HG03378 (cell line): Measurements from ENCODE around the gene MACROD2.

Experiments used
- ATAC-seq: cut with Tn5 transposase; IDR thresholded peaks from one replicate; pipeline ENCODE4 v1.9.1; 2021; ENCODE audit warnings: mild to moderate bottlenecking, moderate library complexity; ENCODE audit not compliant: unreplicated experiment

Gene MACROD2

DNA sequence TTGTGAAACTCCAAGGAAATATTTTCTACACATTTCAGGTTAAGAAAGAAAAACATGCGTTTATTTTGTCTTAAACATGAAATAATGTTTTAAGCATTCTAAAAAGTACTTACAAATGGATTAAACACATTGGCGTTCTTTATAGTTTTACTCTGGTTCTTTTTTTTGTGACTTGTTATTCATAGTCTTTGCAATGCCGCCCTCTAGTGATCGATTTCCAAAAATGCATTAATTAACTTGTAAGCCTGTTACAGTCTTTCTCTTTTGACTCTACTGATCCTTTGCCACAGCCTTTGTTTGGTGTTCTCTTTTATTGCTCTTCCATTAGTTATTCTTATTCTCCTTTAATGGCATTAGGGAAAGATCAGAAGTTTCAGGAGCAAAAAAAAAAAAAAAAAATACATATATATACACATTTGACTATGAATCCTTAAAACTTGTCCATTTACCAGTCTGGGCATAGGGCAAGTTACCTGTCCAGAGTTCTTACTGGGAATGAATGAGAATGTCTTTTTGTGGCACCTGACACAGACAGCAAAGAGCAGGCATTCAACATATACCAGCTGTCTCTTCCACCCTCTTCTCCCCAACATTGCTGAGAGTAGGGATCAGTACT is 59.9 kb downstream of the MACROD2 start:
- ATAC-seq, result no peak

DNA sequence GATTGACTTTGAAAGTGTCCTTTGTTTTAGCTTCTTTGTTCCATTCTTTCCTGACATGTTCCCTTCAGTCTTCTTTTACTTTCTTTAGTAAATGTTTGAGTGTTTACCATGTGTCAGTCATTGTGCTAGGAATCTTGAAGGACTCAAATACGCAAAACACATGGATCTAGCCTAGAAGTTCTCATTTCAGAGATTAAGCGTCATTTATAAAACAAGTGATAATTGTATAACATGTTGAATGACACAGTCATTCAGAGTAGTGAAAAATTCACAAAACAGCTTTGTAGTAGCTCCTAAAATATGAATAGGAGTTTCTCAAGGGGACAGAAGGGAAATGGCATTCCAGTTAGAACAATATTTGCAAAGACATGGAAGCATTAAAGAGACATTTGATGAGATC is 66.9 kb downstream of the MACROD2 start:
- no peak for ATAC-seq

DNA sequence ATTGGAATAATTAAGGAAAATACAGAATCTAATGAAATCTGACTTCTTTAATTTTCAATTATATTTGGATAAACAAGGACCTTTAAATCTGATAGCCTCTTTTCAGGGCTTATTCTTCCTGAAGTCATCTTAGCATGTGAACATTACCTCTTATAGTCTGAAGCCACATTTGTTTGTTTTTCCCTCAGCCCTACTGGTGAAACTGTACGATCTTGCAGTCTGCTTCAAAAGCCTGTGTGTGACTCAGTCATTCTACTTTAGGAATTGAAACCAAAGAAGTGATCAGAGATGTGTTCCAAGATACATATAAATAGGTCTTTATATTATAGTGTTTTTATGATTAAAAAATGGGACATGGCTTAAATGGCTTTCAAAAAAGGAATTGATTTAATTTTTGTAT is 67.5 kb downstream of the MACROD2 start:
- no peak for ATAC-seq

DNA sequence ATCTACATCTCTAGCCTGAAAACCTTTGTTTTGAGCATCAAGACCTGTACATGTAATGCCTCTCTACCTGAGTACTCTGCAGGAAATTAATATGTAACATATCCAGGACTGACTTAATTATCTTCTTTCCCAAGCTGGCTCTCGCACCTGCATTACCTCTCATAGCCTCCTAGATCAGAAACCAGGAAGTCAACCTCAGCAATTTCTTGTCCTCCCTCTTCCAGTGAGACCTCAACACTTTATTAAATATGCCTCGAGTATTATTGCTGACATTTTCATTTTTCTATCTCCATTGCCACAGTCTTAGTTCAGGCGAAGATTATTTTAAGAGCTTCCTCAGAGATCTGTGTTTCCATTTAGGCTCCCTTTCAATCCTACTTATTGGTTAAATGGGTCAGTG is 69.0 kb downstream of the MACROD2 start:
- ATAC-seq, result no peak

DNA sequence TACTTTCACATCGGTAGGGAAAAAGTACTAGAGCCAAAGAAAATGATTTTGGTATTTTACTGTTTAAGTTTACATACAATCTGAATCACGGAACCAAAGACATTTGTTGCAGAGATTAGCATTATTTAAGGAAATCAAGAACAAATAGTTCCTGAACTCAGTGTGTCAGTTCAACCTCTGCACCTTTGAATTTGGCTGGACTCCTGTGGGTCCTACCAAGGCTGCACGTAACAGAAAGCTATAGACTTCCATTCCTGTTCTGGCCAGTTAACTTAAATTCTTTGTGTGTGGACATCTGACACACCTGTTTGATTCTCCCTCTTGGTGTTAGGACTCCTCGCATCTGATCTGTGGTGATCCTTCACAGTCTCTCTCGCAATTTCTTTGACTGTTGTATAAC is 69.6 kb downstream of the MACROD2 start:
- ATAC-seq, result no peak

DNA sequence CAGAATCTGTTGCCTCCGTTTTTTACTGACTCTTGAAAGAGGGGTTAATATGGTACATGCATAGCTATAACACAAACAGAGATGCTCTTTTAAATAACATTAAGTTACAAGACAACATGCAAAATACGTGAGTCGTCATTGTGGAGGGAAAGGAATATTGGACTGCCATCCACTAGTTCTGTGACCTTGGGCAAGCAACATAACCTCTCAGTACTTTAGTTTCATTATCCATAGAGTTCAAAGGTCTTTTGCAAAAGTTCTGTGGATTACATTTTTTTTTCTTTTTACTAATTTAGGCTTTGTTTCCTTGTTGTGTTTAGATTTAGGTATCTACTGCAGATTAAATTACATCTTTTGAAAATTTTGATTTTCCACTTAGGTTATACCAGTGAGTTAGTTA is 70.5 kb downstream of the MACROD2 start:
- no peak for ATAC-seq

DNA sequence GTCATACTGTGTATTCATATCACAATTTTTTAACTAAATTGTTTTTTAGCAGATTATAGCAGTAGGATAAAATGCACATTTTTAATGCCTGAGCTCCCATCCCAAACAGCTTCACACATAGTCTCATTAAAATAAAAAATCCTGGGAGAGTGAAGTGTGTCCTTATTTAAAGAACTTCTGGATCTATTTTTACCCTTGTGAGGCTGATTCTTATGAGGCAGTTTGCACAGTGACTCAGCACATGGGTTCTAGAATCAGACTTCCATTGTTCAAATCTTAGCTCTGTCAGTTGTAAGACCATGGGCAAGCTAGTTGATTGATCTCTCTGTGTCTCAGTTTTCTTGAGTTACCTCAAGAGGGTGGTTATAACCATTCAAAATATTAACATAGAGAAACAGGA is 72.3 kb downstream of the MACROD2 start:
- no peak for ATAC-seq

DNA sequence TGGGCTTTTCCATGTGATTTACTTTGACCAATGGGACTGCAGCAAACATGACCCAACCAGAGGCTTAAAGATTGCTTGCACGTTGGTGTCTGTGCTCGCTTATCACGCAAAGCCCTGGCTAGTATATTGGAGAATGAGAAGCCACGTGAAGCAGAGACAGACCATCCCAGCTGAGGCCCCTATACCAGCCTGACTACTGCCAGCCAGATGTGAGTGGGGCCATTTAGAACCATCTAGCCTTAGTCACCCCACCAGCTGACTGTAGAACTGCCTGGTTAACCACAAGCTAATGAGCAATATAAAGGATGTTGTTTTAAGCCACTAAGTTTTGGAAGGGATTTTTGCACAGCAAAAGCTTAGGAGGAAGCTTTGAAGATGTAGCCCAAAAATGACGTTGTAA is 74.5 kb downstream of the MACROD2 start:
- no peak for ATAC-seq

DNA sequence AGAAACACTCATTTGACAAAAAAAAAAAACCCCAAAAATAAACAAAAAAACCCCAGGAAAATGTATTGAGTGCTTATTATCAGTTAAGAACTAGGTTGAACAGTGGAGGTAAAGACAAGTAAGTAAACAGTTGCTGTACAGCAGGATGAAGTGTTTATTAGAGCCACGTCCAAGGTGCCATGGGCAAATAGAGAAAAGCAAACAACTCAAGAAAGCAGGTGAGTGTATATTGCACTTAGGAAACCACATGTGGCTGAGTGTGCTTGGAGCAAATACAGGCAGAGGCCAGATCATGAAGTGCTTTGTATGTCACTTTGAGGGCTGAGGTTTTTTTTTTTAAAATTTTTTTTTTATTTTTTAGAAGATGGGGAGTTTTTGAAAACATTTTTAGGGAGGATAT is 98.3 kb downstream of the MACROD2 start:
- ATAC-seq, result no peak

DNA sequence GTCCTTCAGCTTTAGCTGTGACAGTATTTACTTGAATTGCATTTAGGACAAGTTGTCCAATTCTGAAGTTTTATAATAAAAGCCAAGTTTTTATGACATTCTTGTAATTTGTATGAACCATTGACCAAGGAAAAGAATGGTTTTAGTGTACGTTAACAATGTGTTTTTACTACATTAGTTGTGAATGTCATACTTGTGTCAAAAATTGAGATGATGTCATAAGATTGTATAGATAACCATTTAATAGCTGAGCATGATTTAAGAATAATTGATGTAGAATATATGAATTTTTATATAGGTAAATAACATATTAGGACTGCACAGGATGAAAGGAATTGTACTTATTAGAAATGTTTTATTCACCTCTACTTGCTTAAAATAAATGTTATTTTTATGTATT is 102.9 kb downstream of the MACROD2 start:
- ATAC-seq, result no peak

DNA sequence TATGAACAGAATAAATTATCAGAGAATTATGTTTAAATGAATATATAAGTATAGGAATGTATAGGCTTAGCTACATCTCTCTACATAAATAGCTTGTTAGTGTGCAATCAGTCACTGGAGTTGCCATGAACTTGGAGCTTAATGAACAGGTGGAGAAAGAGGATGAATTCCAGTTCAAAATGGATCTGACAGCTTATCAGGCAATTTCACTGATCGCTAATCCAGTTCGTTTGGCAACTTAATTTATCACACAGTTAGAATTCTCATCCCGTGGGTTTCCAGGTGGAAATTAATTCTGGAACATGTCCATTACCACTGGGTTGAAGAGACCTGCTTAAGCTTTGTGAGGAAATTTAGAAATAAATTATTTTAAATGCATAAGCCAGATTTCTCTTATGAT is 118.1 kb downstream of the MACROD2 start:
- no peak for ATAC-seq

DNA sequence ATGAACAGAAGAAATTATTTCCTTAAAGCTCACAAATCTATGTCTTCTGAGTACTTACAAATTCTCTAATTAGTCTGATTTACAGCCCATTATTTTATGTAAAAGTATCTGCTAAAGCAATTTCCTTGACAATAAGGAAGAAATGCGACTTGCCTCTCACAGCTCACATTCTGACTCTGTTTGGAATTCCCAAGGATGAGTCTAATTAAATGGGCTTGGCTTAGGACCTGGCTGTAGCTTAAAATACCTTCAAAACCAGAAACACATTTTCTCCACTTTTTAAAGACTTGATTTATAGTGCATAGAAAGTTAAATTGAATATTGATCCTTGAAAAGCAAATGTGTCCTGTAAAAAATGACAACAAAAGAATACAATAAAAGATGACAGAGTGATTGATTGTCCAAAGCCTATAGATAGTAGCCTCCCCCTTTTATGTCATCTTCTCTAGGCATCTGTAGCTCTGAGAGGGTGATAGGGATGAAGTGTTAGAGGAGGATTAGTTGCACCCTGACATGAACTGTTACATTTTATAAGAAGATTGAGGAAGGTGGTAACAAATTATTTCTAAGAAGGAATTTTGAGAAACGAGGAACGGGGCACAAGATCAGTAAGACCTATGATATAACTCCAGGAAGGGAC is 118.9 kb downstream of the MACROD2 start:
- no peak for ATAC-seq

DNA sequence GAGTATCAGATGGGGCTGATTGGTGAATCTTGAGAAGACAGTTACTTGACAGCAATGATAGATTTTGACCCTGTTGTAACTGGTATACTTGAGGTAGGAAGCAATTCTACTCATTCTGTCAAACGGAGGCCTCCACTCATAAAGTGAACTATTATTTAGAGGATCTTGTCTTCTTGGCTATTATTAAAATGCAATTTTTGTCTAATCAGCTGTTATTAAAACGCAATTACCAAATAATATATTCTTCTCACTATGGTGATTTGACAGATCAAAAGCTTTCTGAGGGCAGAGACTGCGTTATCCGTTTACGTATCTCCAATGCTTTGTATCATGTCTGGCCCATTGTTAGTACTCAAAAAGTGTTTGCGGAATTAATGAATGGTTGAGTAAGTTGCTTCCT is 120.7 kb downstream of the MACROD2 start:
- no peak for ATAC-seq

DNA sequence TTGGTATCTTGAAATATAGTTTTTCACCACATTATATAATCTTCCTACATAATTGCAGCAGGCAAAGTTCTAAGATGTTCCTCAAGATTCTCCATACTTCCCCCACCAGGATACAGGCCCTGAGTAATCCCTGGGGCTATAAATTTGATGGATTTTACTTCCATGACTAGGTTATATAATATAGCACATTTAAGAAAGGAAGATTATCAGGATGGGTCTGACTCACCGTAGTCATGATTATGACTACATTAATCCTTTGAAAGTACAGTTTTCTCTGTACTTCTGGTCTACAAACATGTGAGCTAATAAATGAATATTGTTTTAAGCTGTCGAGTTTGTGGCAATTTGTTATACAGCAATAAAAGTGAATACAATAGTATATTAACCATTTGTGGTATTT is 122.5 kb downstream of the MACROD2 start:
- ATAC-seq, result no peak

DNA sequence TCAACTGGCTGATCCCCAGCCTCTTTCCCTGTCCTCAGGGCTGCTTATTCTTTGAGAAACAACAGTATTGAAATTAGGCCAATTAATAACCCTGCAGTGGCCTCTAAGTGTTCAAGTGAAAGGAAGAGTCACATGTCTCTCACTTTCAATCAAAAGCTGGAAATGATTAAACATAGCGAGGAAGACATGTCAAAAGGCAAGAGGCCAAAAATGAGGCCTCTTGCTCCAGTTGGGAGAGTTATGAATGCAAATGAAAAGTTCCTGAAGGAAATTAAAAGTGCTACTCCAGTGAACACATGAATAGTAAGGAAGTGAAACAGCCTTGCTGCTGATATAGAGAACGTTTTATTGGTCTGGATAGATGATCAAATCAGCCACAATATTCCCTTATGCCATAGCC is 131.5 kb downstream of the MACROD2 start:
- ATAC-seq, result no peak

DNA sequence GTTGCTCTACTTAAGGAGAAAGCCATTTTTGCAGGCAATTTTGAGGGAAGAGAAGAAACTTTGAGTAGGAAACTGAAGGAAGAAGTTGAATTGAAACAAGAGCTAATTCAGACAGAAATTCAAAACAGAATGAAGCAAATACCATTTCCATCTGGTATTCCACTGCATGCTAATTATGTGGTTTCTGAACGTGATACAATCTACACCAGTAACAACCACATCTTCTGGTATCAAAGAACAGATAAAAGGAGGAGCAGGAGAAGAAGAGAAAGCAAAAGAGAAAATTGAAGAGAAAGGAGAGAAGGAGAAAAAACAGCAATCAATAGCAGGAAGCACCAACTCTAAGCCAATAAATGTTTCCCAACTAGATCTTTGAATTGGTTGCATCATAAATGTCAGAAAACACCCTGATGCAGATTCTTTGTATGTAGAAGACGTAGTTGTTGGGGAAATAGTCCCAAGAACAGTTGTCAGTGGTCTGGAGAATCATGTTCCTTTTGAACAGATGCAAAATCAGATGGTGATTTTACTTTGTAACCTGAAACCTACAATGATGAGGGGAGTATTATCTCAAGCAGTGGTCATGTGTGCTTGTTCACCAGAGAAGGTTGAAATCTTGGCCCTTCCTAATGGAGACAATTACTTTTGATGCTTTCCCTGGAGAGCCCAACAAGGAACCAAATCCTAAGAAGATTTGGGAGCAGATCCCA is 132.4 kb downstream of the MACROD2 start:
- ATAC-seq, result no peak

DNA sequence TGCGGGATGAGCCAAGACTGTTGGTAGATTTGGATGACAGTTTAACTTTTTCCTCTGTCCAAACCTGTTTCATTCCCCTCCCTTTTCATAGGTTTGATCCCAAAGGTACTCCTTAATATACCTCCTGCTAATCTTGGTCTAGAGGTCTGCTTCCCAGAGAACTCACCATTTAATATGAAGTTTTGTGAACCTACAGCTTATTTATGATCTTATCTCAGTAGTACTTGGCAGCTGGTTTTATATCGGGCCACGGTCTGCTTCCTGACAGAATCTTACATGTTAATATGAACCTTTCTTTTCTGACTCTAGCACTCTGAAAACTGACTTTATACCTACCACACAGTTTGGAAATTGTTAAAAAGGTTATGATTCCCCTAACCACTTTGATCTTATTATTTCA is 138.7 kb downstream of the MACROD2 start:
- no peak for ATAC-seq

DNA sequence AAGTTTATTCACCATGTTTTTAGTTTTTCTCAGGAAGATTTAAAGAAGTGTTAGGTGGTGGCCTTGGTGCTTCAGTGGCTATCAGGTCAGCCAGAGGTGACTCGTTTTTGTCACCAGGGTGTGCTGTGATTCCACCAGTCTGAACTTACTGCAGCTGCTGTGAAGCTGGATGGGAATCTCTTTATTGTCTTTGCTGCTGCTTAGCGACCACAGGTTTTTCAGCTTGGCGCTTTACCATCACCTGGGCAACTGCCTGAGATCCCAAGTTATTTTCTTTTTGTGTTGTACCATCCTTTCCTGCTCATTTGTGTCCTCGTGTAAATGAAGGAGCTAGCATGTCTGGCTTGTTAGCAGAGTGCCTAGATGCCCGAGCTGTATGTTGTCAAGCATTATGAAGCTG is 146.9 kb downstream of the MACROD2 start:
- ATAC-seq, result no peak

DNA sequence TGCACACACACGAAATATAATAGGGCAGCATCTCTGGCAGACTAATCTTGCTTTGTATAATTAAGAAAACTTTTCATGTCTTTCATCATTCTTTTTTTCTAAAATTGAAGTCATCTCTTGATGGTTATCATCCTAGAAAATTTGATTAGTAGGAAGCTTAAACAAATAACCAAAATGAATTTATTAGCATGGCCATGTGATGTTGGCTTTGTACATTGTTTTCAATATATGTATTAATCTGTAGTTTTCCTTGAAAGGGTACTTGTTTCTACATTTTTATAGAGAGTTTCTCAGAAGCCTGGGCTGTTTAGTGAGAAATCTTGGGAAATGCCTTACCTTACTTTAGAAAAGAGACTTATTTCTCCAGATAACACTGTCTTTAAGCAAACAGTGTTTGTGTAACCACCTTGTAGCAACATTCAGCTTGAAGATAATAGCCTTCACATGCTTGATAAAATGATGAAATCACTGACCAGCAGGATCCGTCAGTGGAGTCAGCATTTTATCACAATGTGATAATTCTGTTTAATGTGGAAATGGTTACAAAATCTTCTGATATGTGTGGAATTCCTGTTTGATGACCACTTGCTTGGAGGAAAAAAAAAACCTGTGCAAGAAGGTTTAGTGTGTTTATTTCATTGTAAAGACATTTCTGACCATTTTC is 147.8 kb downstream of the MACROD2 start:
- ATAC-seq, result no peak

DNA sequence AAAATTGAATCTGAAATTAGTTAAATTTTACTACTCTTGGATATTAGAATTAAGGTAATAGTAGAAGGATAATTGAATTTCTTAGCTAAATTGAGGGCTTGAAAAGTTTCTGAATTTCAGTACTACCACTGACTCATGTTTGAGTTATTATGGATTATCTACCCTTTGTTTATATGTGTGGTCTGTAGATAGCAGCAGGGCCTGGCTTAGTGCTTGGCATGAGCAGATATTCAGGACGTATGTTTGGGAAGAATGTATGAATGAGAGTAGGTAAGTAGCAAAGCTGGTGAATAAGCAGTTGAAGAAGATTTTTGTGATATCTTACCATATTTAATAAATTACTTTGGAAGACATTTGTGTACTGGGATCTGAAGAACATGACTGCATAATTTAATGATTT is 152.7 kb downstream of the MACROD2 start:
- ATAC-seq, result no peak

DNA sequence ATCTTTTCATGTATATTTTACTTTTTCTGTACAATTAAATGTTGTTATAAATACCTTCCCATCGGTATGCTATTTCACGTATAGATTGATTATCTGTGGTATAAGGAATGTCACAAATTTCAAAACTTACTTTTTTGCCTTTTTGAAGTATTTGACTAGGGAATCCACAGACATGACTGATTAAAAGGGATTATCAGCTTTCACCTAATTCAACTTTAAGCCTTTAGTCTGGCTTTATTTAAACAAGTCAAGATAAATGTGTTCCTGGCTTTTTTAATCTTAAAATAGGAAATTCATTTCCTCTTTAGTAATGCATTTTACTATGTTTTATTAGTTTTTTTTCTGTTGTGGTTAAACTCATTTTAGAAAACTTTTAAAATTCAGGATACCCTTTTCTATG is 160.0 kb downstream of the MACROD2 start:
- no peak for ATAC-seq

DNA sequence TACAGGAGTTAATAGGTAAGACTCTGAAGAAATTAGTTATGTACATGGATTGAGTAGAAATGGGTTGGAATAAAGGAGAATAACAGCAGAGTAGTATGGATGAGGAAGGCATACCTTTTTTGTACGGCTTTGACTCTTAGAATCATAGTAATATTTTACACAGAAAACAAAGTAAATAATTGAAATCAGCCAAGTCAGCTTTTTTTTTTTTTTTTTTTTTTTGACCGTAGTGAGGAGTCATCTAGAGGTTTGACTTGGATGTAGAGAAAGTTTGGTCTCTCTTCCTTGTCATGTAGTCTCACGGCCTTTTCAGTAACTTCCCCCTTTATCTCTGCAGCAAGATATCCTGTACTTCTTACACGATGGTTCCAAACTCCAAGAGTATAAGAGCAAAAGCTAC is 183.2 kb downstream of the MACROD2 start:
- no peak for ATAC-seq
